Measurements from ENCODE around the gene OR6X1. TPM values are rescaled to one million over a fixed set of nuclear protein-coding genes. Genes with fewer than 3 reads are reported as not detected.

Gene OR6X1
- total and polyA plus RNA-seq, 2 of the 8 experiments (the other 6 are each of a cell fraction or from before 2014, with no cell fraction given): not detected

DNA sequence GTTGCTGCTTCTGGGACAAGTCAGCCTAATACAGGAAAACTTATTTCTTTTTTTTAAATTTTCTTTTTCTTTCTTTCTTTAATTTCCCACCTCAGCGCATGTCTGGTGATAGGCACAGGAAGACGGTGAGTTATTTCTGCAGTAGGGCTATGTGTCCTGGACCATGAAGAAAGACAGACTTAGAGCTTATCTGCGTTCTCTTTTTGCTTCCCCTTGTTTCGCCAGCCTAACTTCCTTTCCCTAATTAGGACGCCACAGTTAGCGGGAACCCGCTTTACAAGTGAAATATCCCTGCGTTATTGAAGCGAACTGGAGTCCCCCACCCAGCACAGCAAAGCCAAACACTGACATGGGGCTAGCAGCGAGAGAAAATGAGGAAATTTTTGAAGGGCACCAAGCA, 43.2 kb upstream of the OR6X1 start:
- 77% methylated on average over 10 of the region's 10 CpGs; no CpG with 5 or more reads in 1 of the 2 experiments for WGBS, 2 experiments (ENCODE audit: extremely low coverage in 1 of 2, insufficient coverage in 1 of 2, insufficient read length in 1 of 2, insufficient replicate concordance in 2 of 2, low coverage in 1 of 2, low lambda C conversion rate in 2 of 2, missing lambda C conversion rate in 1 of 2)
- H3K36me3 ChIP-seq (ENCODE audit: control insufficient read depth in 2 of 4, insufficient read depth in 4 of 4, low read length in 3 of 4): peaks cover 0 to 2% (median 0%) of the 10 kb centered on the region in 4 experiments; a peak in 1 of 8 replicates
- no peak overlapping the region for H3K23ac ChIP-seq (ENCODE audit: insufficient read length)

More for the DNA sequence above, 43.2 kb upstream of the OR6X1 start:
- Histone ChIP-seq H4K91ac (replicated peaks; ENCODE audit: insufficient read length, low read length) (no peak overlapping the region), H3K18ac (ENCODE audit: extremely low read depth, low read length) (peak overlapping the region; percentile 11; the same call in 1 of the 2 replicates), H3K27ac (ENCODE audit: low read depth, low read length) (no peak overlapping the region), H3K14ac (ENCODE audit: insufficient read length) (no peak overlapping the region), H3K4me2 (ENCODE audit: insufficient read depth in 1 of 2, low read depth in 2 of 2, low read length in 2 of 2) (no peak overlapping the region), H3K79me2 (ENCODE audit: control insufficient read depth in 1 of 2, insufficient read depth in 2 of 2, low read length in 2 of 2) (no peaks in the 10 kb centered on the region), H4K8ac (ENCODE audit: extremely low read depth, insufficient read depth, low read length) (no peak overlapping the region), H3K9ac (replicated peaks in 1 of 4; ENCODE audit: extremely low read depth in 1 of 4, low read depth in 3 of 4, low read length in 3 of 4) (no peak overlapping the region), H2BK15ac (ENCODE audit: low read length) (no peak overlapping the region), H4K5ac (ENCODE audit: insufficient read length, low read depth, low read length) (peak overlapping the region; percentile 0), H3K4me3 (ENCODE audit: extremely low read depth in 1 of 4, insufficient read depth in 2 of 4, low read depth in 3 of 4, low read length in 4 of 4) (no peak overlapping the region), H2AK5ac (ENCODE audit: low read depth, low read length) (no peak overlapping the region), H3K4ac (replicated peaks; ENCODE audit: insufficient read length, low read depth, low read length) (no peak overlapping the region), H2BK12ac (ENCODE audit: low read depth, low read length) (0 out of 2 replicates have a peak overlapping the region, but pooled peaks have one; percentile 77), H3K79me1 (ENCODE audit: low read depth, low read length) (no peaks in the 10 kb centered on the region), H2BK20ac (ENCODE audit: low read length) (0 out of 2 replicates have a peak overlapping the region, but pooled peaks have one; percentile 37), H3K9me3 (ENCODE audit: insufficient read depth in 2 of 2, low read depth in 1 of 2, low read length in 1 of 2) (0 out of 4 replicates have a peak, but pooled peaks cover 0 to 5% of the 10 kb centered on the region in 2 experiments), H3K4me1 (replicated peaks in 1 of 4; ENCODE audit: control insufficient read depth in 3 of 4, insufficient read depth in 4 of 4, low read length in 3 of 4) (no peaks in the 10 kb centered on the region), H3K56ac (replicated peaks; ENCODE audit: insufficient read length, low read depth, low read length) (no peak overlapping the region), H3K23me2 (ENCODE audit: low read depth, low read length) (no peaks in the 10 kb centered on the region), H2AFZ (ENCODE audit: low read length) (peak overlapping the region; percentile 64; the same call in 1 of the 2 replicates), H2BK120ac (replicated peaks; ENCODE audit: low read depth, low read length) (peak overlapping the region; percentile 21), H3K27me3 (replicated peaks in 1 of 4; ENCODE audit: control insufficient read depth in 3 of 4, extremely low read depth in 1 of 4, insufficient read depth in 3 of 4, low read length in 3 of 4) (no peaks in the 10 kb centered on the region), H4K20me1 (replicated peaks in 1 of 2; ENCODE audit: control insufficient read depth in 1 of 2, insufficient read depth in 2 of 2, low read length in 2 of 2) (no peaks in the 10 kb centered on the region), H2BK5ac (ENCODE audit: low read depth, low read length) (no peak overlapping the region)
- DNase-seq (ENCODE audit: low read depth in 1 of 2, low spot score in 2 of 2) (no peak), FAIRE-seq (no peak)
- POLR2A ChIA-PET (ENCODE audit: partially characterized antibody): interaction anchor here (1.2 kb wide), 1 partner anchor 16 kb away, joined by 3 read pairs; no protein-coding TSS in a partner anchor
- no peak for TF ChIP-seq NRF1 (IDR thresholded peaks at IDR 0.05; ENCODE audit: low read depth, low read length)
- TF ChIP-seq CBX5 (IDR thresholded peaks at IDR 0.05; ENCODE audit: low read depth, low read length): no peak
- TF ChIP-seq SUZ12 (IDR thresholded peaks at IDR 0.05; ENCODE audit: low read length): no peak
- TF ChIP-seq SIRT6 (IDR thresholded peaks at IDR 0.05; ENCODE audit: low read length): no peak
- TF ChIP-seq RAD21 (IDR thresholded peaks at IDR 0.05 in 1 of 2, conservative IDR thresholded peaks at IDR 0.05 in 1 of 2; ENCODE audit: low read depth in 2 of 2, low read length in 2 of 2): no peak
- TF ChIP-seq, protein P1, sequence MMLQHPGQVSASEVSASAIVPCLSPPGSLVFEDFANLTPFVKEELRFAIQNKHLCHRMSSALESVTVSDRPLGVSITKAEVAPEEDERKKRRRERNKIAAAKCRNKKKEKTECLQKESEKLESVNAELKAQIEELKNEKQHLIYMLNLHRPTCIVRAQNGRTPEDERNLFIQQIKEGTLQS (IDR thresholded peaks at IDR 0.05; ENCODE audit: insufficient read depth, low read depth, low read length): no peak
- TF ChIP-seq NANOG (IDR thresholded peaks at IDR 0.05; ENCODE audit: insufficient read depth, low read depth, low read length, poor library complexity, severe bottlenecking): no peak
- CTCF ChIA-PET (ENCODE audit: partially characterized antibody): no interaction called here
